ENCODE measurements around the gene OCRL.

The OCRL gene

GRCh38 chrX:129590596-129590995 is 50.5 kb downstream of the OCRL start:
- no peak for DNase-seq

DNA sequence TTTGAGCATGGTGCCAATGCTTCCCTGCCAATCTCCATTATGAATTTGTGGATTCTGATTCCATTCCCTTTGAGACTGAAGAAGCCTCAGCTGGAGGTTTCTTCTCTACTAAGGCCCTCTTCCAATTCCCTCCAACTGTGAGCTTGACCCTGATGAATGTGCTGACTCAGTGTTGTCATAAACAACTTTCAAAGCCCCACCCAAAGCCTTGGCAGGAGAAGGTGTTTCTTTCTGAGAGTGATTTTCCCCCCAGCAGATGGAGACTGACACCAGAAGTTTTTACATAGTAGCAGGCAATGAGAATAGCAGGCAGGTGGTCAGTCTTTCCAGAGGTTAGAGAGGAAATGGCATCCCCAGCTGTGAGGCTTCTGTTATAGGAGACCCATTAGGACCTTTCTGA is 53.1 kb downstream of the OCRL start:
- peak; percentile 1 for DNase-seq

- DNase-seq = no peak
These were observed 54.7 kb downstream of the OCRL start for GRCh38 chrX:129594781-129595180.

GRCh38 chrX:129596077-129596476 is 56.0 kb downstream of the OCRL start:
- DNase-seq = no peak

- DNase-seq = no peak
These were observed 57.8 kb downstream of the OCRL start for GRCh38 chrX:129597905-129598304.

- no peak for DNase-seq
These were observed 59.4 kb downstream of the OCRL start for GRCh38 chrX:129599499-129599898.

GRCh38 chrX:129599996-129600395 is 59.9 kb downstream of the OCRL start:
- no peak for DNase-seq

GRCh38 chrX:129600981-129601424 is 60.9 kb downstream of the OCRL start:
- no peak for DNase-seq

- DNase-seq = no peak
These were observed 66.9 kb downstream of the OCRL start for GRCh38 chrX:129606918-129607317.

GRCh38 chrX:129608496-129608895 is 68.4 kb downstream of the OCRL start:
- DNase-seq = no peak

DNA sequence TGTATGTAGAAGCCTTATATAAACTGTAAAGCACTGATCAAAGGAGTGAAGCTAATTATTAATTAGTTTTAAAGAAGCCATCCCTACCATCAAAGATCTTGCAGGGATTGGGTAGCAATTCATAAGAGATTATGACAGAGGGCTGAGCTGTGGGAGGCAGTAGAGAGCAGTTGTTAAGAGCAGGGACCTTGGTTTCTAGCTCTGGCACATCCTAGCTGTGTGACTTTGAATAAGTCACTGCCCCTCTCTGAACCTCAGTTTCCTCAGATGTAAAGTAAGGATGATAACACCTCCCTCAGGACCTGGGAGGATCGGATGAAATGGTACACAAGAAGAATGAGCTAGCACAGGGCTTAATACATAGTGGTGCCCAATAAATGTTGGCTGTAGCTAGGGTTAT is 69.3 kb downstream of the OCRL start:
- DNase-seq = no peak

- DNase-seq = no peak
These were observed 72.3 kb downstream of the OCRL start for GRCh38 chrX:129612396-129612795.

DNA sequence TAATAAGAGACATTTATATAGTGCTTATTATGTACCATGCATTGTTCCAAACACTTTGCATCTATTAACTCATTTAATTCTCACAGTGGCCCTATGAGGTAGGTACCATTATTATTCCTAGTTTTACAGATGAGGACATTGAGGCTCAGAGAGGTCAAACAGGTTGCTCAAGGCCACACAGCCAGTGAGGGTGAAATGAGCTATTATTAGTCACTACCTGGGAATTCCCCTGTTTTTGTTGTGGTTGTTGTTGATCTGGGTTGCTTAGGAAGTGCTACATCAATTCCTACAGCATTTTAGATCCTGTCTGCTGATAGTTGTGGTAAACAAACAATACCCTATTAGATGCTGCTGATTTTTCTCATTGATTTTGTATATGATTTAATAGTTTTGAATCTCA is 73.5 kb downstream of the OCRL start:
- DNase-seq = no peak

DNA sequence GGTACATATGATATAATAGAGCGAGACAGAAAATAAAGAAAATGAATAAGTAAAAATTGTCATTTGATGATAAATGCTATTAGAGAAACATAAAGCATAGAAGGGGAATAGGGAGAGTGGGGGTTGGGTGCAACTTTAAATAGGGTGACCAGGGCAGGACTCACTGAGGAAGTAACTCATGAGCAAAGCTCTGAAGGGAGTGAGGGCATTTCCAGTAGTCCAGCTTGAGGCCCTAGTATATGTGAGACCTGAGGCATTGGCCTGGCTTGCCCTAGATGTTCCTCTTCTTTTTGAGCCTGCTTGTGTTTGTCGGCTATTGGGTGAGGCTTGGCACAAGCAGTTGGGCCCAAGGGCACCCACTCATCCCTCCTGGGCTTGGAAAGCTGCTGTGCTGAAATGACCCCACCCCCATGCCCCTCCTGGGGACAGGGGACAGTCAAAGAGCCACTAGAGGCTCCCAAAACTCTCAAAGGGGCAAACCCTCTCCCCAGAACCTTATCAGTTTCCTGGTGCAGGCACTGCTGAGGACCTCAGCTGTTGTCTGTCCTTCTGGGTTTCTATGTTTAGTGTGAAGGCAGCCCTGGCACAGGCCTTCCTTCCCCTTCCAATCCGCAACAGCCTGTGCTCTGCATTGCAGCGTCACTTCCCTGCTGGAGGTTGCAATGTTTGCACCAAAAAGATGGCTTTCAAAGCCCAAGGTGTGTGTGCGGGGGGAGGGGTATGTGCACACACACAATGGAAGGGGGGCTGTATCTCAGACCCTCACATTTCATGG is 74.6 kb downstream of the OCRL start:
- DNase-seq = no peak

DNA sequence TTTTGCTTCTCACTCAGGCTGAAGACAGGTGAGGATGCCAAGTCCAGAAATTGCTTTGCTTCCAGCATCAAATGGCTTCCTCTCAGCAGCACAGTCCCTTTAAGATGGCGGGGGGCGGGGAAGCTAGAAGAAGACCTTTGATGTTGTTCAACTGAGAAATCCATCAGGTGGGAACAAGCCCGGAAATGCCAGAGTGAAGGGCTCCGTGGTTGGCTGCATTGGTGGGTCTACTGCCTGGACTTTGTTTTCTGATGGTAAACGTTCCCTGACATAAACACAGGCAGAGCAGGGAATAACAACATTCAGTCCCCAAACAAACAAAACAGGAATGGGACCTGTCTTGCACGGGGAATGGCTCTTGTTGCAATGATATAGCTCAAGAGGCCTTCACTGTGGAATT is 77.4 kb downstream of the OCRL start:
- no peak for DNase-seq

GRCh38 chrX:129618997-129619396 is 78.9 kb downstream of the OCRL start:
- no peak for DNase-seq

DNA sequence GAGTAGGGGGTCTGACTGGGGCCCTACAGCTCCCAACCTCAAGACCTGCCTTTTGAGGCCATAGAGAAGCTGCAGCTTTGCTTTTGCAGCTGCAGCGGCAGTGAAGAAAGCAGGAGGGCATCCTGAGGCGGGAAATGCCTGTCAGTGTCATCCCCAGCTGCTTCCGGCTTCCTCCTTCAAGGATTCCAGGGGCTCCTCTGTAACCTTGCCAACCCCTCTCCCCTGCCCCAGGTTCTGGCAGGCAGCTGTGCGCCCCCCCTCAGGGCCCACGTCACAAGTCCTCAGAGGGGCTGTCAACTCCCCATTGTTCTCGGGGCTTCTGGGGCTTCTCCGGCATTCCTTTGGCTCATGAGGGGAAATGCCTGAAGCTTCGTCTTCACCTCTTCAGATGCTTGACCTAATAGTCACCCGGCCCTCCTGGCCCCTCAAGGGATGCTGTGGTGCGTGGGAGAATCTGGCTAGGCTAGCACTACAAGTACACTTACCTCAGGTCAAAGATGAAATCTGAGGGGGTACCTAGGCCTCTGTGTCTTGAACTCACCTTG is 82.8 kb downstream of the OCRL start:
- no peak for DNase-seq

DNA sequence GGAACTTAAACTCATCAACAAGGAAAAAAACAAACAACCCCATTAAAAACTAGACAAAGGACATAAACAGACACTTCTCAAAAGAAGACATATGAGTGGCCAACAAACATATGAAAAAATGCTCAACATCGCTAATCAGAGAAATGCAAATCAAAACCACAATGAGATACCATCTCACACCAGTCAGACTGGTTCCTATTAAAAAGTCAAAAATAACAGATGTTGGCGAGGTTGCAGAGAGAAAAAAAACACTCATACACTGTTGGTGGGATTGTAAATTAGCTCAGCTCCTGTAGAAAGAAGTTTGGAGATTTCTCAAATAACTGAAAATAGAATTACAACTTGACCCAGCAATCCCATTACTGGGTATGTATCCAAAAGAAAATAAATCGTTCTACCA is 86.0 kb downstream of the OCRL start:
- DNase-seq = no peak

- no peak for DNase-seq
These were observed 89.8 kb downstream of the OCRL start for GRCh38 chrX:129629837-129630236.

DNA sequence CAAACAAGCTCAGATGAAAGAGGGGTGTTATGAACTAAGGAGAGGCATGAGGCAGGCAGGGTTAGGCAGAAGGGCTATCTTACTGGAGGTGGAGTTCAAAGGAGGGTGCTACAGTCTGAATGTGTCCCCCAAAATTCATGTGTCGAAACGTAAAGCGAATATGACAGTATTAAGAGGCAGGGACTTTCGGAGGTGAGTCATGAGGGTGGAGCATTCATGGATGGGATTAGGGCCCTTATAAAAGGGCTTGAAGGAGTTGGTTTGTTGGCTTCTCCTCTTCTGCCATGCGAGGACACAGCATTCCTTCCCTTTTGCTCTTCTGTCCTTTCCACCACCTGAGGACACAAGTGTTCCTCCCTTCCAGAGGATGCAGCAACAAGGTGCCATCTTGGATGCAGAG is 91.8 kb downstream of the OCRL start:
- no peak for DNase-seq

DNA sequence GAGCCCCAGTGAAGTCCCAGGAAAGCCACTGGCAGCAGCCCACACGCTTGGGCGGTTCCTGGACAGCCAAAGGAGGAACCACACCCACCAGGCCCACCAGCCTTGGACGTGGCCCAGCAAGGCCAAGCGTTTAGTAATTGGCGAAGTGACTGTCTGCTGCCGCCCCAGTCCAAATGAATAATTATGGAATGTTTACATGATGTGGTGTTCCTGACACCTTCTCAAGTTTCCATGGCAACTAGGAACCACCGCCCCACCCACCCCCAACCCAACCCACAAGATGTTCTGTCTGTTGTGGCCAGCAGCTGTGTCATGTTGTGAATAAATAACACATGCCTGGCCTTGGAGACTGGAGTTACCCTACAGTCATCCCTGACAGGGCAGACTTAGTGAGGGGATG is 92.4 kb downstream of the OCRL start:
- peak; percentile 12 for DNase-seq

- no peak for DNase-seq
These were observed 94.5 kb downstream of the OCRL start for GRCh38 chrX:129634541-129634940.

- DNase-seq = no peak
These were observed 96.2 kb downstream of the OCRL start for GRCh38 chrX:129636175-129636681.

DNA sequence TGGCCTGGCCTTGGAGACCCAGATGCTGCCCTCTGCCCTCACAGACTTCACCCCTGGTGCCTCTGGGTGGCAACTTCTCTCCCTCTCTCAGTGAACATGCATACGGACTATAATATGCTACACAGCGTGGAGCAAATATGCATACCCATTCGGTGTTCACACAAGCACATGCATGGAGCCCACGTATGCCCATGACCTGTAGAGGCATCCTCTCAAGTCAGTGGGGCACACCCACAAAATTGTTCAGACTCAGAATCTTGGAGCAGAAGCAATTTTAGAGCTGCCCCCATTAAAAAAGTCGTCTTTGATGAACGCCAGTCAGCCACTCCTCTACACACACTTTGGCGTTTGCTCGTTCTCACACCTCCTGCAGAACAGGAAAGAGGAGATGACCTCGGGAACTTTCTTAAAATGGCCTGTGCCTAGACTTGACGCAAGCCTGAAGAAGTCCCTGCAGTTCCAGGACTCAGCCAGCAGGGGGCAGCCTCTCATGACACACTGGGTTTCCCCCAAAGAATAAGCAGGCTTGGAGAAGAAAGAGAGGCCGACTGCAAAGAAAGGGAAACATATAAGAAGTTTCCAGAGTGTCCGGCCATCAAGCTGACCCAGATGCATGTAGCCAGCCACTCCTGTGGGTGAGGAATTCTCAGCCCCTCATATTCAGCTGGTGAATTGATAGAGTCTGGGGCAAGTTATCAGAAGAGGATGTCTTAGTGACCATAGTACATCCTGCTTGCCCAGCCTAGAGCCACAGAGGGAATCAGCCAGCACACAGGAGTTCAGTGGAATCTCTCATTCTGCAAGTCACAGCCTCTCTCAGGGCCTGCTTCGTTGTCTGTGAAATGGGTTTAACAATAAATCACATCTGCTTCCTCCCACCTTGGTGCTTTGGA is 97.4 kb downstream of the OCRL start:
- no peak for DNase-seq
